Germinal center (tissue), 1 donor: ENCODE results near the gene MYH14.

ENCODE experiments used
- DNase-seq: peaks from one replicate; pipeline ENCODE4 v3.0.0; 2012; ENCODE audit warnings: mixed read lengths, low spot score

MYH14 gene

GRCh38 chr19:50203281-50204080 is at the start of gene MYH14:
MYH14 (plus strand) TSS chr19:50203622; CDS start chr19:50210366, 6,744 bp downstream.
- DNase-seq = peak; percentile 63

GRCh38 chr19:50154529-50154928 is 48.9 kb upstream of the MYH14 start:
- no peak for DNase-seq

GRCh38 chr19:50155520-50156109 is 47.8 kb upstream of the MYH14 start:
- no peak for DNase-seq

- no peak for DNase-seq
Observed at GRCh38 chr19:50158577-50158976, 44.8 kb upstream of the MYH14 start.

GRCh38 chr19:50159078-50159477 is 44.3 kb upstream of the MYH14 start:
- DNase-seq = no peak

- DNase-seq = no peak
Observed at GRCh38 chr19:50162988-50163387, 40.4 kb upstream of the MYH14 start, which contains the start of gene IZUMO2. IZUMO2 (minus strand) TSS chr19:50163281; CDS start chr19:50163194, 87 bp downstream.

- DNase-seq = no peak
Observed at GRCh38 chr19:50167314-50167721, 36.1 kb upstream of the MYH14 start.

- DNase-seq = no peak
Observed at GRCh38 chr19:50171752-50172151, 31.7 kb upstream of the MYH14 start.

- no peak for DNase-seq
Observed at GRCh38 chr19:50172726-50173125, 30.7 kb upstream of the MYH14 start.

GRCh38 chr19:50173127-50173526 is 30.3 kb upstream of the MYH14 start:
- no peak for DNase-seq

GRCh38 chr19:50174100-50174793 is 29.2 kb upstream of the MYH14 start:
- DNase-seq = no peak

GRCh38 chr19:50175924-50176323 is 27.5 kb upstream of the MYH14 start:
- DNase-seq = no peak

- DNase-seq = no peak
Observed at GRCh38 chr19:50176775-50177174, 26.6 kb upstream of the MYH14 start.

GRCh38 chr19:50178320-50178719 is 25.1 kb upstream of the MYH14 start:
- no peak for DNase-seq

- no peak for DNase-seq
Observed at GRCh38 chr19:50178859-50179537, 24.4 kb upstream of the MYH14 start.

- no peak for DNase-seq
Observed at GRCh38 chr19:50181121-50181520, 22.3 kb upstream of the MYH14 start.

- no peak for DNase-seq
Observed at GRCh38 chr19:50184196-50184595, 19.2 kb upstream of the MYH14 start.

GRCh38 chr19:50187937-50188336 is 15.5 kb upstream of the MYH14 start:
- no peak for DNase-seq

- DNase-seq = no peak
Observed at GRCh38 chr19:50189331-50189730, 14.1 kb upstream of the MYH14 start.

GRCh38 chr19:50190439-50190891 is 13.0 kb upstream of the MYH14 start:
- DNase-seq = no peak

- DNase-seq = no peak
Observed at GRCh38 chr19:50191216-50191615, 12.2 kb upstream of the MYH14 start.
